Dedifferentiated amniotic fluid mesenchymal stem cell (primary cell): ENCODE data around the gene BTN3A1.

Experiments
- DNase-seq: peaks from one replicate; pipeline ENCODE4 v3.0.0-alpha.2; 2016; ENCODE audit errors: extremely low spot score

The BTN3A1 gene

DNA sequence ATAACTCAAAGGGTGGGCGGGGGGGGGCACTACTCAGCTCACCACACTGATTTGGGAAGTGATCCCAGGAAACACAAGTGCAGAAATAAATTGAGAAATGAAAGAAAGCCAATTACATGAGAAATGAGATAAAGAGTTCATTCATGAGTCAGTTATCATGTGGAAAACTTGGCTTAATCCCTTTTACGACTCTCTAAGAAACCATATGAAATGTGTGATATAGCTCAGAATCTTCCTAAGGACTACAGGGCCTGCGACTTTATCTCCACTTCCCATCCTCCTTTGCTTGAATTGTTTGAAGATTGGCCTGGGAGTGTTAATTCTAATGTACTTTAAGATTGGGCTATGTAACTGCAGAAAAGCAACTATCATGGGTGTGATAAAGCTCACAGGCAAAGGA lies 22.8 kb upstream of the BTN3A1 start:
- no peak for DNase-seq

DNA sequence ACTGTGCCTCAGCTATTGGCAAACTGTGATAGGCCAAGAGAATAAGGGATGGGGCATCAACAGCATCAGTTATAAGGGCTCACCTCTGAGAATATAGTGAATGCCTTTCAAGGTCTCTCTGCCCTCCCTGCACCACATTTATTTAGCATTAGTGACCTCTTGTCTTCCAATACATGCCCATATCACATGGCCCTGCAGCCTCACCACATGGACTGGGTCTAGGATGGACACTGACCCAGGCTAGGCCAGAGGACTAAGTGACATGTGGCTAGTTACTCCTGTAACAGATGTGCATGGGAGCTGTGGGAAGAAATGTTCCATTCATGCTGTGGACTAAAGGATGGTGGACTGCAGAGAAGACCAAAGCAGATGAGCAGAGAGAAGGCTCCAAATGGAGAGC lies 22.3 kb upstream of the BTN3A1 start:
- no peak for DNase-seq

DNA sequence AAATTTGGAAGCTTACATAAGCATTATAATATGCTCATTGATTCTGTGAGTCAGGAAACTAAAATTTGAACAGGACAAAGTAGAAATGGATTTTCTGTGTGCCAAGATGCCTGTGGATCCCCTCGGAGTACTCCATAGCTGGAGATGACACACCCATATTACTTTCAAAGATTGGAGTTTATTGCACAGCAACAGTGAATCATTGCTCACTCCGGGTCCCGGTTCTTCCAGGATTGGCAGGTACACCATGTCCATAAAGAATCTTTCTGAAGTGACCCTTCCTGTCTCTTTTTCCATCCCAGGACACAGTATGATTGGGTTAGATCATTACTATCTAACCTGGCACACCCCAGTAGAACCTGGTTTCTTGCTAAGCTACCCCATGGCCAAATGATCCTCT lies 21.8 kb upstream of the BTN3A1 start:
- no peak for DNase-seq

DNA sequence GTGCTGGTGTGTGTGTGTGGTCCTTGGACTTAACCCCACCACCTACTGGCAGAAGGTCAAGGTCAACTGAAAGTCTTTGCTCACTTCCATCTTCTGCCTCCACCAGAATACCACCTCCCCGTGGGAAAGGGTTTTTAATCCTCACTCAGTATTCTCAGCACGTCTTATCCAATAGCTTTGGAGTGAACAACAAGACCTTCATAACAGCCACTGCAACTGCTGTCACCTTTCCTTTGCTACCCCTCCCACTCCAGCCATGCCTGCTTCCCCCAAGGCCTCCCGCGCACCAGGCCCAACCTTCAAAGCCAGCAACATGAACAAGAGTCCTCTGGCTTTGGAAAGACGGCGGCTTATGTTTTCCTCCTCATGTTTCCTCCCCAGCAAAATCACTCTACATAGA lies 20.0 kb upstream of the BTN3A1 start:
- no peak for DNase-seq

DNA sequence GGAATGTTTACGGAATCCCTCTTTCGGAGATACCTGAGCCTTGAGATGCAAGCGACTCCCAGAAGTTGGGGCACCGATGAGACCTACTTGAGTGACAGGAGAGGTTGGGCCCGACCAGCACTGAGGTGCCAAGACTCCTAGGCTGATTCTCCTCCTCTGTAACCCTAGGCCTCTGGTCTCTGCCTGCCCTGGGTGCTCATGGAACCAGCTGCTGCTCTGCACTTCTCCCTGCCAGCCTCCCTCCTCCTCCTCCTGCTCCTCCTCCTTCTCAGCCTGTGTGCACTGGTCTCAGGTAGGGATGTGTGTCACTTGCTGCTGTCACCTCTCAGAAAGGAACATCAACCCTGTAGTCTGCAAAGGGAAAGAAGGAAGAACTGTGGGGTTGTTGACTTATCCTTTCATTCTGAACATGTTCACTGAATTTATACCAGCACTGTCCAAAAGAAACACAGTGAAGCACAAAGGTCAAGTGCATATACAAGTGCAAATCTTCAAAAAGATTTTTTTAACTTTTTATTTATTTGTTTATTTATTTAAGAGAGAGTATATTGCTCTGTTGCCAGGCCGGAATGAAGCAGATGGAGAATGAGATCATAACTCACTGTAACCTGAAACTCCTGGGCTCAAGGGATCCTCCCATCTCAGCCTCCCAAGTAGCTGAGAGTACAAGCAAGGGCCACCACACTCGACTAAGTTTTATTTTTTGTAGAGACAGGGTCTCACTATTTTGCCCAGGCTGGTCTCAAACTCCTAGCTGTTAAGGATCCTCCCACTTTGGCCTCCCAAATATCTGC lies 18.3 kb upstream of the BTN3A1 start:
- DNase-seq, result peak; percentile 38

DNA sequence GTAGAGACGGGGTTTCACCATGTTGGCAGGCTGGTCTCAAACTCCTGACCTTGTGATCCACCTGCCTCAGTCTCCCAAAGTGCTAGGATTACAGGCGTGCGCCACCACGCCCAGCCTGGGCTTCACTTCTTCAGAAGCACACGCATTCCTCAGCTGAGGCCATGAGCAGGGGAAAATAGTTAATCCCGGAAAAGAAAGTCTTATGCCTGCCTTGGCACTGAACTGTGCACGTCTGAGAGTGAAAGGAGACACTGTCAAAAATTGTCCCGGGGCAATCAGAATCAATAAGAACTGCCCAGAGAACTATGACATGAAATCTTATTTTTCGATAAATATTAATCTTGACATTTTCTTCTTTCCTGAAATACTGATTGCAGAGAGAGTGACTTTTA lies 16.3 kb upstream of the BTN3A1 start:
- DNase-seq, result no peak

DNA sequence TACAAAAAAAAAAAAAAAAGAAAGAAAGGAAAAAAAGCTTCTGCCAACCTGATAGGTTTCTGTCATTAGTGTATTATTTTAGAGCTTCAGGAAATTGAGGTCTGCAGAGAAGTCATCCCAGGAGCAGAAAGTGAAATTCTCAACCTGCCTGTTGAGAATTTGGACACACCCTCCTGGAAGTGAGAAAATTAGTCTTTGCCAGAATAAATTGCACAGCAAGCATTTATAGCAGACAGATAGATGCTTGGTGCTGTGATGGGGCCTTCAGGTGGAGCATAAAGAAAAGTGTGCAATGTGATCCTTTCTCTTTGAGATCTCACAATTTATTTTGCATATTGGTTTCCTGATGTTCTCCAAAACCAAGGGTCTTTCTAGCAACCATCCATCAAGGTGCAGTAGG lies 14.5 kb upstream of the BTN3A1 start:
- DNase-seq, result no peak

DNA sequence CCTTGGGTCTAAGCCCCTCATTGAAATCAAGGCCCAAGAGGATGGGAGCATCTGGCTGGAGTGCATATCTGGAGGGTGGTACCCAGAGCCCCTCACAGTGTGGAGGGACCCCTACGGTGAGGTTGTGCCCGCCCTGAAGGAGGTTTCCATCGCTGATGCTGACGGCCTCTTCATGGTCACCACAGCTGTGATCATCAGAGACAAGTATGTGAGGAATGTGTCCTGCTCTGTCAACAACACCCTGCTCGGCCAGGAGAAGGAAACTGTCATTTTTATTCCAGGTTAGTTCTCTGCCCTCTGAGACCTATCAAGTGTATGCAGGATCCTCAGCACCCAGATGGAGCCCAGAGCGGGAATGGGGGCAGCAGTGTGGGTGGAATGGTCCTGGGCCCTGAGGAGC lies 14.1 kb upstream of the BTN3A1 start:
- no peak for DNase-seq

DNA sequence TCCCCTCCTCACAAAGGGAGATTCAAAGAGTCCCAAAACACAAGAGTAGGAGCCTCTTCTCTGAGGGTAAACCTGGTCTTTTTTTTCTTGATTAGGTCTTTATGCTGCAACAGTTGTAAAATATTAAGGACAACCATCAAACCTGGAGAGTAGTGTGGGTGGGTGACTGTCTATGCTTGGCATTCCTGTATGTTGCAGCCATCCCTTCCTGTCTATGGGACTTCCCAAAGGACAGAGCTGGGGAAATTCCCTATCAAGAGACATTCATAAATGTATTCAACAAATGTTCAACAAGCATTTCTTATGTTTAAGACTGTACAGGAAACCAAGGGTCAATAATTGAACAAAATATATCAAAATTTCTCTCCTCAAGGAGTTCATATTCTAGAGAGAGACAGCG lies 13.6 kb upstream of the BTN3A1 start:
- no peak for DNase-seq

DNA sequence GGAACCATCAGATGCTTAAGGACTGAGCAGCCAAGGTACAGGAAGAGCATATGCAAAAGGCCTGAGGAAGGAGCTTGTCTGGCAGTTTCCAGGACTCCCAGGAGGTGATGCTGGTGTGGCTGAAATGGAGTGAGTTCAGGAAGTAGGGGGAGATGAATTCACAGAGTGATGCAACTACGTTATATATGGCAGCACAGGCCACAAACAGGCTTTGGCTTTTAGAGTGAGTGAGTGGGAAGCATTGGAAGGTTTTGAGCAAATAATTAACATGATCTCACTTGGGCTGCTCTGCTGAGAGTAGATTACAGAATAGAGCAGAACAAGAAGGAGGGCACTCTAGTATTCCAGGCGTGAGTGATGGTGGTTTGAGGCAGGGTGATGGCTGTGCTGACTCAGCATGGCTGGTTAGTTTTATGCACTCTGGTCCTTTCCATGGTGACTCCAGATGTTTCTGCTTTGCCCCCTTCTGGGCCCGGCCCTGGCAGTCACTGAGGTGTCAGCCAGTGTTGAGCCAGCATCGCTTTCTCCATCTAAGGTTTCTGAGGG lies 12.7 kb upstream of the BTN3A1 start:
- no peak for DNase-seq

DNA sequence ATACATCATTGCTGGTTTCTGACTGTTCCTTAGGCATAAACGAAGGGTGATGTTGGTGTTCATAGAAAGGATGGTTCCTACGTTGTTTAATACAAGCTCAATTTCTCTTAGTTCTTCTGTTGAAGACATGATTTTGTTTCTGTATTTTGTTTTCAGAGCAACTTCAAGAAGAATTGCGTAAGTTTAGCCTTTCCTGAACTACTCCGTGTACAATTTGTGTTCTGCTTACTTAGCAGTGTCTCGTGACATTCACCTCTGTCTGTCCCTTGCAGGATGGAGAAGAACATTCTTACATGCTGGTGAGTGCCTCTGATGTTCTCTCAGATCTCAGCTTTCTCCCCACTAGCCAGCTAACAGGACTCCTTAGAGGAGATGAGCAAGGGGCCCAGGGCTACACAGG lies 11.5 kb upstream of the BTN3A1 start:
- no peak for DNase-seq

DNA sequence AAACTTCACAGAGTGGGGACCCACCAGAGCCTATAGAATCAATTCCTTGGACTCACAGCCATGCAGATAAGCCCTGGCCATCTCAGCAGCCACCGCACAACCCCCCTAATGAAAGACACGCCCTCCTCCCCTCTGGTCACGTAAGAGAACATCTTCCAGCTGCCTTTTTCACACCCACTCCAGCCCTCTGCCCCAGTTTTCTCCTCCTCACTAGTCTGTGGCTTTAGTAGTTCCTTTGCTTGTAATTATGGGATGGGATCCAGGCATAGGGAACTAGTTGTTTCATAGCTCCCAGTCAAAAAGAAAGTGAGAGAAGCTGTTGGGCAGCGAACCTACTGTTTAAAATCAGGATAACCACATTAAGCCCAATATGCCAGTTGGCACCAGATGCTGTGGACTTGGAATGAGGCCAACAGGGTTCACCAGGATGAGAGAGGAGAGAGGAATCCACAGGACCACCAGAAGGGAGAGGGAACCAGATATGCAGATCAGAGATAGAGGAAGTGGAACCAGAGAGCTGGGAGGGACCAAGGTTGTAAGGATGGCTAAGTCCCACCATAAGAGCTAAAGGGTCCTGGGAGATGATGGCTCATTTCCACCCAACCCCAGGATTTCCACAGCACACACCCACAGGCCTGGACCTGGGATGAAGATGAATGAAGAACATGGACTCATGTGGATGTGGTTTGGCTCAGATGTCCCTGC lies 9.0 kb upstream of the BTN3A1 start:
- no peak for DNase-seq

DNA sequence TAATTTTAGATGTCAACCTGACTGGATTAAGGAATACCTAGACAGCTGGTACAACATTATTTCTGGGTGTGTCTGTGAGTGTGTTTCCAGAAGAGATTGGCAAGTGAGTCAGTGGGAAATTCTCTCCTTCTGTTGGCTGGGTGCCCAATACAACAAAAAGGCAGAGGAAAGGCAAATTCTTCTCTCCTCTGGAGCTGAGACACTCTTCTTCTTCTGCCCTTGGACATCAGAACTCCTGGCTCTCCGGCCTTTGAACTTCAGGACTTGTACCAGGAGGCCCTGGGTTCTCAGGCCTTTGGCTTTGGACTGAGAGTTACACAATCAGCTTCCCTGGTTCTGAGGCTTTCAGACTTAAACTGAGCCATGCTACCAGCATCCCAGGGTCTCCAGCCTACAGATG lies 7.8 kb upstream of the BTN3A1 start:
- DNase-seq, result peak; percentile 60

DNA sequence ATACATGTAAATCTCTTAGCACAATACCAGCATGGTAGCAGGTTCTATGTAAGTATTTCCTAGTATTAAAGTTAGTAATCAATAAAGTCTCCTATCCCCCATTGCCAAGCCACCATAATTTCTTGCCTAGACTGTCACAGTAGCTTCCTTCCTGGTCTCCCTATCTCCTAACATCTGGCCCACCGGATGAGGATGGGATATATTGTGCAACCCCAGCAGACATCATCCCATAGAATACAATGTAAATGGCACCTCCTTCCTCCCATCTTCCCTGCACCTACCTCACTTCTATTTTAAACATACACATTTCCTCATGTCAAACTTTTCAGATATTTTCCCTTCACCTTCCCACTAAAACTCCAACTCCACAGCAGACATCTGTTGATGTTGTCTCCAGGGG lies 3.5 kb upstream of the BTN3A1 start:
- no peak for DNase-seq

DNA sequence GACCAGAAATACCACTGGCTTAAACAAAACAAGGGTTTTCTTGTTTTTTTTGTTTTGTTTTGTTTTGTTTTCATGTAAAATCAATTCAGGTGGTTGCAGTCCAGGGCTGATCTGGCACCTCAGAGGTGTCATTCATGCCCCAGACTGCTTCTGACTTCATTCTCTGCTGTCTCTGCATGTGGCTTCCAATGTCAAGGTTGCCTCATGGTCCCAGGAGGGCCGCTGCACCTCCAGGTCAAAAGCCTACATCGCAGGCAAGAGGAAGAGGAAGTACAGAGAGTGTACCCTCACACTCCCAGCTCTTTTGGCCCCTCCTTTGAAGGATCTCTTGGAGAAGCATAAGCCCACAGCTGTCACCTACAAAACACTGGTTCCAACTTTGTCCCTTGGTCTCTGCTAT lies 1.4 kb upstream of the BTN3A1 start:
- DNase-seq, result no peak

DNA sequence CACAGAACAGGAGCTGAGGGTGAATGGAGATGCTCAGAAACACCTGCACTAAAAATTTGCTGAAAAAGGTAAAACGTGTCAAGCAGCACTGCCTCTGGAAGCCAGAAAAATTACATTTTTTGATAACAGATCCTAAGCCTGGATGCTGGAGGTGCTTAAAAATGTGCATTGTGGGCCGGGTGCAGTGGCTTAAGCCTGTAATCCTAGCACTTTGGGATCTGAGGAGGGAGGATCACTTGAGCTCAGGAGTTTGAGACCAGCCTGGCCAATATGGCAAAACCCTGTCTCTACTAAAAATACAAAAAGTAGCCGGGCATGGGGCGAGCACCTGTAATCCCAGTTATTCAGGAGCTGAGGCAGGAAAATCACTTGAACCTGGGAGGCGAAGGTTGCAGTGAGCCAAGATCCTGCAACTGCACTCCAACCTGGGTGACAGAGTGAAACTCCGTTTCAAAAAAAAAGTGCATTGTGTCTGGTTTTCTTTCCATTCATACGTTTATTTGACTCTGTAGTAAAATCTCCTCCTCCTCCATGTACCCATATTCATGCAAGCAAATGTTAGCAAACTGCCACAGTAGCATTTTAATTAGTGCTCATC lies 587 bp upstream of the BTN3A1 start:
- DNase-seq, result no peak

DNA sequence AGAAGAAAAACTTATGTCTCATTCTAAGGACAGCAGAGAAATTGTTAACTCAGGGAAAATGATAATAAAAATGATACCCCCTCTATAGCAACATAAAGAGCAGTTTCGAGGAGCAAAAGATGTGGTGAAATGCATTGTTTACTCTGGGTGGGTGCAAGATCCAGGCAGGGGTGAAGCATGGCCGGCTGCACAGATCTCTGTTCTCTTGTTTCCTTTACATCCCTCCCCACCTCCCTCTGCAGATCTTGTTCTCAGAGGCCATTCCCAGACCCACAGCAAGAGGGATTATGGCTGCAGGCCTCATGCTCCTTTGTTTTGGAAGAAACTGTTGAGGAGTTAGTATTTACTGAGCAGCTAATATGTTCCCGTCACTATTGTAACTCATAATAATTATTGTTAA lies 1.8 kb downstream of the BTN3A1 start:
- no peak for DNase-seq

DNA sequence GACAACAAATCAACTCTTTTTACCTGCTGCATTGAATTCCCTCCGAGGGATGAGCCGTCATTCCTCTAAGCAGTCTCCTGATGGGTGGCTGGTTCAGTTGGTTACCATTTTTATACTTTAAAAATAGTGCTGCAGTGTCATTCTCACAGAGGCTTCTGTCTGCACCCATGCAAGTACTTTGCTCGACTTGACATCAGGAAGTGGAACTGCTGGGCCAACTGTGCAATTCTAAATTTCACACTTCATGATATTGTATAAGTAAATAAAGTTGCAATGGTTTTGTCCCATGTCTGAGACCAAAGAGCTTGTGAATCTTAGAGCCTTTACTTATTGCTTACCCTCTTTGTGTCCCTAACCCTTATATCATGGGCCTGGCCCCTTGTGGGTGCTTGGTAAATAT lies 2.5 kb downstream of the BTN3A1 start:
- no peak for DNase-seq

DNA sequence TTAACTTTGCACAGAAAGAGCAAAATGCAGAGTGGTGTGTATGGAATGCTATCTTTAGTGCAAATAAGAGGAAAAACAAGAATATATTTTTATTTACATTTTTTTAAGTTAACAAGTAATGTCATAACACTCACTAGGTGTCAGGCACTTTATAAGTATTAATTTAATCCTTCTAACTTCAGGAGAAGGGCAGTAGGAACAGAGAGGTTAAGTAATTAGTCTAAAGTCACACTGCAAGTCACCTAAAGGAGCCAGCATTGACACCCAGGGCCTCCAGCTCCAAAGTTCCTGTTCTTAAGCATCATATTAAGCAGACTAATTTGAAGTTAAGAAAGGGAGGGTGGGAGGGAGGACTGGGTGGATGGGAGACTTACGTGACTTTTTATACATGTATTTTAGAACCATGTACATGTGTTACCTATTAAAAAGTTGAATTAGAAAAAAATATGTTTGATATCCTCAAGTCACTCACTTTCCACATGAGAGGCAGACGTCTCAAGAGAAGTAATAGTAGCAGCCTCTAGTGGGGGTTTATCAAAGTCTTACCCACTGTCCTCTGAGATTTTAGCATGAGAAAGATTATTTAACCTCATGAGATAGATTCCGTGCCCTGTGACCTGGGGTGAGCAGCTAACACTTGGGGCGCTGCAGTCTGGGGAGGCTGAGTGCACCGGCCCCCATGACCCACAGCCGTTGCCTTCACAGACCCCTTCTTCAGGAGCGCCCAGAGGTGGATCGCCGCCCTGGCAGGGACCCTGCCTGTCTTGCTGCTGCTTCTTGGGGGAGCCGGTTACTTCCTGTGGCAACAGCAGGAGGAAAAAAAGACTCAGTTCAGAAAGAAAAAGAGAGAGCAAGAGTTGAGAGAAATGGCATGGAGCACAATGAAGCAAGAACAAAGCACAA lies 7.0 kb downstream of the BTN3A1 start:
- DNase-seq, result no peak

DNA sequence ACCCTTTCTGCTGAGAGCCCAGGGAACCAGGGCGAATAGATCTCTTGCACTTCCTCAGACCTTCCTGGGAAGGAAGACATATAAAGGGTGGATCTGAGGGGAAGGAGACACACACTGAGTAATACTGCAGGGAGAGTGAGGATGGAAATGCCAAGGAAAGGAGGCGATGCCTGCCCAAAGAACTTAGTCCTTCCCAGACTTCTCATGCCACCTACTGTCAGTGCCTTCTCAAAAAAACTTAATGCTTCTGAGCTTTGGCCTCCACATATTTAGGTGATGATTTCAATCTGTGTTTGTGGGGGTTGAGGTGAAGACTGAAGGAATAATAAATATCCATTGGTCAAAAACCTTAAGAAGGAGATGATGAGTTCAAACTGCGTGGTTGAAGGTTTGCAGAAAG lies 9.7 kb downstream of the BTN3A1 start:
- no peak for DNase-seq

DNA sequence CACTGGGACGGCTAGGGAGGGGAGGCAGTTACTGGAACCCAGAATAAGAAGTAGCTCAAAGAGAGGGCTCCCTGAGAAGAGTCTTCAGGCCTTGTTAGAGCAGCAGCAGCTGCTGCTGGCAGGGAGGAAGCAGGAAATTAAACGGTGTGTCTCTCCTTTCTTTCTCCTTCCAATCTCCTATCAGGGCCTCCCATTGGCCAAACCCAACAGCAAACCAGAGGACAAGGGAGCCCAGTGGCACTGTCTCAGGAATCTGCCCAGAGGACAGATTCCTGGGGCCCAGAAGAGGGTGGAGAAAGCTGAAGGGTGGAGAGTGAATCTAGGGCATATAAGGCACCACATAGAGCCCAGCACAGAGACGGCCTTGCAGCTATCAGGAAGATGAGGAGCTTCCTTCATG lies 10.2 kb downstream of the BTN3A1 start:
- DNase-seq, result peak; percentile 22

DNA sequence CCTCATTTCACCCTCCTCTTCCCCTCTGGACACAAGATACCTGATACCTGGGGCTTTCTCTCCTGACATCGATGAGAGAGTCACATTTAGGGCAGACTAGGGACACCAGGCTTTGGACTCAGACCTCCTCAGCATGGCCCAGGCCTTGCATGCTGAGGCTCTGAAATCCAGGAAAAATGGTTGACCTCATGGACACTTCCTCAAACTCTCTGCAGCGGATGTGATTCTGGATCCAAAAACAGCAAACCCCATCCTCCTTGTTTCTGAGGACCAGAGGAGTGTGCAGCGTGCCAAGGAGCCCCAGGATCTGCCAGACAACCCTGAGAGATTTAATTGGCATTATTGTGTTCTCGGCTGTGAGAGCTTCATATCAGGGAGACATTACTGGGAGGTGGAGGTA lies 10.9 kb downstream of the BTN3A1 start:
- no peak for DNase-seq
